Subcutaneous adipose tissue (tissue), 4 donors: ENCODE measurements around the gene KCNAB2. TPM values are rescaled to one million over a fixed set of nuclear protein-coding genes. Genes with fewer than 3 reads are reported as not detected.

Experiments
- CTCF ChIP-seq: fragments of 450-650 bp; IDR thresholded peaks from one replicate; pipeline ENCODE4 v1.5.1; 2016; ENCODE audit warnings: low read depth, mild to moderate bottlenecking, control low read depth, antibody characterized with exemption, moderate library complexity
- total RNA-seq, 4 donors: library from RNA; depleted of rRNA; stranded (reverse); fragments of >200 nt; gene quantifications; one replicate each; pipeline ENCODE4 v1.1.0, GENCODE V29; 2016

KCNAB2 gene
- total RNA-seq, 4 donors from 2014 or later = 10.2 to 48.6 (median 18.2) TPM

GRCh38 chr1:6096243-6097116 lies 50.8 kb downstream of the KCNAB2 start:
- no peak for TF ChIP-seq CTCF

GRCh38 chr1:6097117-6097595 lies 51.5 kb downstream of the KCNAB2 start:
- TF ChIP-seq CTCF = no peak

- no peak for TF ChIP-seq CTCF
Observed at GRCh38 chr1:6097824-6098223, 52.1 kb downstream of the KCNAB2 start.

- TF ChIP-seq CTCF = no peak
Observed at GRCh38 chr1:6098303-6099215, 52.9 kb downstream of the KCNAB2 start.

- TF ChIP-seq CTCF = no peak
Observed at GRCh38 chr1:6099297-6099696, 53.6 kb downstream of the KCNAB2 start.

- TF ChIP-seq CTCF = no peak
Observed at GRCh38 chr1:6099787-6100765, 54.4 kb downstream of the KCNAB2 start.
